Measurements from ENCODE around the gene COL8A1.

DNA sequence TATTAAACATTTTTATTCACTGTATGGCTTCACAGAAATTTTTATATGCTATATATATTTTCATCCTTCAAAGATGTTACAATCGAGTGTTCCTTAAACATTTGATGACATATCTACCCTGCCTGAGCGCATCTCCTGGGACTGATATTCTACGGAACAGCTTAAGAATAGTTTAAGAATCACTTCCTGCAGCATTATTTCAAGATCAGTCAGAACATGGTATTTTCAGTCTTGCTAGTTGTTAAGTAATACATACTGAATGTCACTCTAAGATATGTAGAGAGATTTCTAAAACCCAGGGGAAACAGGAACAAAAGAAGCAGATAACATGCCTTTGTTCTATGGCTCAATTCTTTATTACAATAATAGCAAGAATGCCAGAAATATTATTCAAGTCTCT, 8.7 kb downstream of the COL8A1 start:
- TF ChIP-seq, protein P1, sequence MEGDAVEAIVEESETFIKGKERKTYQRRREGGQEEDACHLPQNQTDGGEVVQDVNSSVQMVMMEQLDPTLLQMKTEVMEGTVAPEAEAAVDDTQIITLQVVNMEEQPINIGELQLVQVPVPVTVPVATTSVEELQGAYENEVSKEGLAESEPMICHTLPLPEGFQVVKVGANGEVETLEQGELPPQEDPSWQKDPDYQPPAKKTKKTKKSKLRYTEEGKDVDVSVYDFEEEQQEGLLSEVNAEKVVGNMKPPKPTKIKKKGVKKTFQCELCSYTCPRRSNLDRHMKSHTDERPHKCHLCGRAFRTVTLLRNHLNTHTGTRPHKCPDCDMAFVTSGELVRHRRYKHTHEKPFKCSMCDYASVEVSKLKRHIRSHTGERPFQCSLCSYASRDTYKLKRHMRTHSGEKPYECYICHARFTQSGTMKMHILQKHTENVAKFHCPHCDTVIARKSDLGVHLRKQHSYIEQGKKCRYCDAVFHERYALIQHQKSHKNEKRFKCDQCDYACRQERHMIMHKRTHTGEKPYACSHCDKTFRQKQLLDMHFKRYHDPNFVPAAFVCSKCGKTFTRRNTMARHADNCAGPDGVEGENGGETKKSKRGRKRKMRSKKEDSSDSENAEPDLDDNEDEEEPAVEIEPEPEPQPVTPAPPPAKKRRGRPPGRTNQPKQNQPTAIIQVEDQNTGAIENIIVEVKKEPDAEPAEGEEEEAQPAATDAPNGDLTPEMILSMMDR (IDR thresholded peaks at IDR 0.05; ENCODE audit: insufficient read depth, low read length, poor library complexity, severe bottlenecking), result no peak
- TF ChIP-seq EZH2phosphoT487 (conservative IDR thresholded peaks at IDR 0.05; ENCODE audit: low read length), result no peak

Measured in SU-DHL-6 (cell line).